T-helper 1 cell treated with Interleukin-12 subunit alpha and Interleukin-12 subunit beta and Interleukin-4 antibody, amounts not matched to agents 30 μg/mL and 1 μg/mL, for 36 hours (primary cell): Measurements from ENCODE around the gene RERE.

ENCODE experiments used
- H3K27ac Mint-ChIP-seq: one replicate; pipeline ENCODE4 v1.8.0; 2021; ENCODE audit warnings: mild to moderate bottlenecking, mixed read lengths
- H3K27me3 Mint-ChIP-seq: one replicate; pipeline ENCODE4 v1.8.0; 2021; ENCODE audit warnings: low read depth, mixed read lengths
- H3K36me3 Mint-ChIP-seq: one replicate; pipeline ENCODE4 v1.8.0; 2021; ENCODE audit warnings: low read depth, mixed read lengths
- H3K4me1 Mint-ChIP-seq: one replicate; pipeline ENCODE4 v1.8.0; 2021; ENCODE audit warnings: low read depth, mixed read lengths
- H3K4me3 Mint-ChIP-seq: one replicate; pipeline ENCODE4 v1.8.0; 2021; ENCODE audit warnings: mild to moderate bottlenecking, moderate library complexity, mixed read lengths
- H3K9me3 Mint-ChIP-seq: one replicate; pipeline ENCODE4 v1.8.0; 2021; ENCODE audit warnings: mixed read lengths

RERE gene

DNA sequence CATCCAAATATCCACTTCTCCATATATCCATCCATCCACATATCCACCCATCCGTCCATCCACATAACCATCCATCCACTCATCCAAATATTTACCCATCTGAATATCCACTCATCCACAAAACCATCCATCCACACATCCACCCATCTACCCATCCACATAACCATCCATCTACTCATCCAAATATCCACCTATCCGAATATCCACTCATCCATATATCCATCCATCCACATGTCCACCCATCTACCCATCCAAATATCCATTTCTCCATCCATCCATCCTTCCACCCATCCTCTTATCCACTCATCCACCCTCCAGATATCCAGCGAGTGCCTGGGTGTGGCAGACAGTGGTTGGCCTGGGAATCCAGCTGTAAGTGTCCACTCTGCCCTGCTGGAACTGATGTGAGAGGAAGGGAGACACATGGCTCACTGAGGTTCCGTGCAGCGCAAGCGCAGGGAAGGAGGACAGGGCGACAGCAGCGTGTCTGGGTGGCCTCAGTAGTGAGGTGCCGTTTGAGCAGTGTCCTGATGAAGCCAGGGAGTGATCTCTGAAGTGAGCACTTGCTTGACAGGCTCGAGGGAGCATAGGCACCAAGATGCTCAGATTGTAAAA lies 472.4 kb downstream of the RERE start:
- Mint-ChIP-seq H3K9me3 (no peaks in the 10 kb centered on the region), H3K27ac (no peak overlapping the region), H3K27me3 (no peaks in the 10 kb centered on the region)

DNA sequence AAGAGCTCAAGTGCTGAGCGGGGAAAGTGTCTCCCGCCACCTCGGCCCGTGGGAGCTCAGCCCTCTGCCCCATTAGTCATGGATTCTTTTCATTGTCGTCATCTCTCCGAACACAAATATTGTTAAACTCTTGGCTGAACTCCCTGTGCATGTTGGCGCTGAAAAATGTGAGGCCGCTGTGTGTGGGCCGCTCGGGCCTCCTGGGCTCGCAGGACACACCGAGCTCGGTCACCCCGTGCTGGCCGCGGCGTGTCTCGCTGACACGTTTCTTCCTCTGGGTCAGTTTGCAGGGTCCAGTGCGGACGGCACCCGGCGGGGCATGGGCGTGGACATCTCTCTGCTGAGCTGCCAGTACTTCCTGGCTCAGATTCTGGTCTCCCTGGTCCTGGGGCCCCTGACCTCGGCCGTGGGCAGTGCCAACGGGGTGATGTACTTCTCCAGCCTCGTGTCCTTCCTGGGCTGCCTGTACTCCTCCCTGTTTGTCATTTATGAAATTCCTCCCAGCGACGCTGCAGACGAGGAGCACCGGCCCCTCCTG lies 473.9 kb downstream of the RERE start:
- H3K36me3 Mint-ChIP-seq = no peaks in the 10 kb centered on the region
- no peaks in the 10 kb centered on the region for H3K27me3 Mint-ChIP-seq
- H3K27ac Mint-ChIP-seq = no peak overlapping the region
- no peaks in the 10 kb centered on the region for H3K4me1 Mint-ChIP-seq
- H3K9me3 Mint-ChIP-seq = no peaks in the 10 kb centered on the region
- no peak overlapping the region for H3K4me3 Mint-ChIP-seq

More for the DNA sequence above, 472.4 kb downstream of the RERE start:
- Mint-ChIP-seq H3K36me3 (no peaks in the 10 kb centered on the region), H3K4me1 (peaks cover 2% of the 10 kb centered on the region), H3K4me3 (no peak overlapping the region)

- H3K27ac Mint-ChIP-seq = no peak overlapping the region
- no peaks in the 10 kb centered on the region for H3K4me1 Mint-ChIP-seq
Observed at GRCh38 chr1:8343044-8343443, 474.4 kb downstream of the RERE start.

GRCh38 chr1:8342325-8342724 lies 475.1 kb downstream of the RERE start:
- no peak overlapping the region for H3K4me3 Mint-ChIP-seq
- no peaks in the 10 kb centered on the region for H3K9me3 Mint-ChIP-seq
- no peaks in the 10 kb centered on the region for H3K4me1 Mint-ChIP-seq
- no peaks in the 10 kb centered on the region for H3K36me3 Mint-ChIP-seq
- H3K27ac Mint-ChIP-seq = no peak overlapping the region
- H3K27me3 Mint-ChIP-seq = no peaks in the 10 kb centered on the region

More at GRCh38 chr1:8343044-8343443, 474.4 kb downstream of the RERE start:
- no peak overlapping the region for H3K4me3 Mint-ChIP-seq
- H3K27me3 Mint-ChIP-seq = no peaks in the 10 kb centered on the region
- no peaks in the 10 kb centered on the region for H3K9me3 Mint-ChIP-seq
- no peaks in the 10 kb centered on the region for H3K36me3 Mint-ChIP-seq

- H3K27me3 Mint-ChIP-seq = no peaks in the 10 kb centered on the region
- no peaks in the 10 kb centered on the region for H3K4me1 Mint-ChIP-seq
- H3K36me3 Mint-ChIP-seq = no peaks in the 10 kb centered on the region
- H3K4me3 Mint-ChIP-seq = no peak overlapping the region
- peaks cover 3% of the 10 kb centered on the region for H3K9me3 Mint-ChIP-seq
- H3K27ac Mint-ChIP-seq = no peak overlapping the region
Observed at GRCh38 chr1:8340448-8340847, 477.0 kb downstream of the RERE start.

GRCh38 chr1:8339203-8339600 lies 478.2 kb downstream of the RERE start:
- Mint-ChIP-seq H3K27me3 (no peaks in the 10 kb centered on the region), H3K4me3 (no peak overlapping the region), H3K36me3 (no peaks in the 10 kb centered on the region), H3K9me3 (peaks cover 3% of the 10 kb centered on the region), H3K4me1 (no peaks in the 10 kb centered on the region), H3K27ac (no peak overlapping the region)

GRCh38 chr1:8338526-8339202 lies 478.8 kb downstream of the RERE start:
- H3K9me3 Mint-ChIP-seq = peaks cover 3% of the 10 kb centered on the region
- no peak overlapping the region for H3K4me3 Mint-ChIP-seq
- no peaks in the 10 kb centered on the region for H3K4me1 Mint-ChIP-seq
- H3K27ac Mint-ChIP-seq = no peak overlapping the region
- H3K36me3 Mint-ChIP-seq = no peaks in the 10 kb centered on the region
- H3K27me3 Mint-ChIP-seq = no peaks in the 10 kb centered on the region

DNA sequence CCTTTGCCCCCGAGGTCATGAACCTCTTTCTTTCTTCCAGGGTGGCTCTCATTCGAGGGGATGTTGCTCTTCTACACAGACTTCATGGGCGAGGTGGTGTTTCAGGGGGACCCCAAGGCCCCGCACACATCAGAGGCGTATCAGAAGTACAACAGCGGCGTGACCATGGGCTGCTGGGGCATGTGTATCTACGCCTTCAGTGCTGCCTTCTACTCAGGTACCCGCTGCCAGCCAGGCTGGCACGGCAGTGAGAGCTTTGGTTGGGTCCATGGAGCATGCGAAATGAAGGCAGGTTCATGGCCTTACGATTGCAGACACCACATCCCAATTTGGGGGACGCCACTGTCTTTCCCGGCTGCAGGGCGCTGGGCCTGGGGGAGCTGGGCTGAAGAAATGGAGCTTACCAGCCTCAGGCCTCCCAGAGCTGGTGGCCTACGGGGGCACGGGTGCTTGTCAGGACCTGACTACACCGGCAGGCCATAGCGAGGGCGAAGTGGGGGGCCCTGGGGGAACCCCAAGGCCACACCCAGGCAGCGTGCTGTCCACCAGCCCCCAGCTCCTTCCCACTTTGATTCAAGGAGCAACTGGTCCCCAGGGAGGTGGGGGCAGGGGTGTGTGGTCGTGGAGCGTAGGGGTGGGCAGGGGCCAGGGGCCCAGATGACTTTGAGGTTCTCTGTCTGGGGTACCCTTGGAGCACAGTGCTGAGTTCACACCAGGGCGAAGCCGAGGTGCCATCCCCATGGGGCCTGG lies 479.5 kb downstream of the RERE start:
- Mint-ChIP-seq H3K9me3 (peaks cover 3% of the 10 kb centered on the region), H3K4me3 (no peak overlapping the region), H3K27me3 (no peaks in the 10 kb centered on the region), H3K27ac (no peak overlapping the region), H3K4me1 (no peaks in the 10 kb centered on the region), H3K36me3 (no peaks in the 10 kb centered on the region)

- Mint-ChIP-seq H3K9me3 (peaks cover 3% of the 10 kb centered on the region), H3K27ac (no peak overlapping the region), H3K4me3 (no peak overlapping the region), H3K27me3 (no peaks in the 10 kb centered on the region), H3K36me3 (no peaks in the 10 kb centered on the region), H3K4me1 (no peaks in the 10 kb centered on the region)
Observed at GRCh38 chr1:8335246-8335645, 482.2 kb downstream of the RERE start.

GRCh38 chr1:8334106-8334851 lies 483.2 kb downstream of the RERE start:
- Mint-ChIP-seq H3K36me3 (no peaks in the 10 kb centered on the region), H3K9me3 (peaks cover 3% of the 10 kb centered on the region), H3K4me3 (no peak overlapping the region), H3K27me3 (no peaks in the 10 kb centered on the region), H3K27ac (no peak overlapping the region), H3K4me1 (no peaks in the 10 kb centered on the region)

GRCh38 chr1:8333246-8333987 lies 484.0 kb downstream of the RERE start:
- Mint-ChIP-seq H3K27me3 (no peaks in the 10 kb centered on the region), H3K9me3 (peaks cover 3% of the 10 kb centered on the region), H3K27ac (no peak overlapping the region), H3K4me3 (no peak overlapping the region), H3K36me3 (no peaks in the 10 kb centered on the region), H3K4me1 (no peaks in the 10 kb centered on the region)

- peaks cover 3% of the 10 kb centered on the region for H3K9me3 Mint-ChIP-seq
- no peaks in the 10 kb centered on the region for H3K4me1 Mint-ChIP-seq
- no peak overlapping the region for H3K27ac Mint-ChIP-seq
- H3K27me3 Mint-ChIP-seq = no peaks in the 10 kb centered on the region
- H3K4me3 Mint-ChIP-seq = no peak overlapping the region
- no peaks in the 10 kb centered on the region for H3K36me3 Mint-ChIP-seq
Observed at GRCh38 chr1:8332806-8333205, 484.6 kb downstream of the RERE start.

GRCh38 chr1:8330271-8331125 lies 486.9 kb downstream of the RERE start:
- H3K27ac Mint-ChIP-seq = no peak overlapping the region
- H3K27me3 Mint-ChIP-seq = no peaks in the 10 kb centered on the region
- H3K4me1 Mint-ChIP-seq = no peaks in the 10 kb centered on the region
- H3K36me3 Mint-ChIP-seq = no peaks in the 10 kb centered on the region
- H3K9me3 Mint-ChIP-seq = no peaks in the 10 kb centered on the region
- no peak overlapping the region for H3K4me3 Mint-ChIP-seq
